ENCODE measurements around the gene DNAJC7.
"Not testable (repeated sequence)": the region's sequence is repeated elsewhere in the genome, so short reads cannot be mapped to it uniquely, and the experiment has no call there.

DNAJC7 gene

GRCh38 chr17:42039794-42040763, 22.8 kb upstream of the DNAJC7 start:
- DNase-seq, result no peak

- no peak for DNase-seq
These were observed 21.2 kb upstream of the DNAJC7 start for GRCh38 chr17:42038221-42038973.

- no peak for DNase-seq
These were observed 16.8 kb upstream of the DNAJC7 start for GRCh38 chr17:42034059-42034458.

GRCh38 chr17:42031584-42031983, 14.3 kb upstream of the DNAJC7 start:
- no peak for DNase-seq

GRCh38 chr17:42028791-42029127, 11.5 kb upstream of the DNAJC7 start:
- no peak for DNase-seq

GRCh38 chr17:42027961-42028790, 10.9 kb upstream of the DNAJC7 start:
- no peak for DNase-seq

- DNase-seq, result peak; percentile 51
These were observed 10.3 kb upstream of the DNAJC7 start for GRCh38 chr17:42027590-42027889.

GRCh38 chr17:42026857-42027589, 9.8 kb upstream of the DNAJC7 start:
- DNase-seq, result no peak

- DNase-seq, result no peak
These were observed 8.7 kb upstream of the DNAJC7 start for GRCh38 chr17:42025936-42026335.

- DNase-seq, result no peak
These were observed 7.9 kb upstream of the DNAJC7 start for GRCh38 chr17:42025191-42025579.

GRCh38 chr17:42023524-42024349, 6.5 kb upstream of the DNAJC7 start:
- no peak for DNase-seq

GRCh38 chr17:42020845-42021244, 3.6 kb upstream of the DNAJC7 start:
- not testable (repeated sequence) for DNase-seq

GRCh38 chr17:42019509-42020404, 2.5 kb upstream of the DNAJC7 start, which contains the start of gene NKIRAS2:
NKIRAS2 (plus strand) TSS chr17:42020090; CDS start chr17:42021578, 1,488 bp downstream.
- peak; percentile 93 for DNase-seq

GRCh38 chr17:42018988-42019387, 1.7 kb upstream of the DNAJC7 start:
- no peak for DNase-seq

GRCh38 chr17:42018339-42018738, 1.1 kb upstream of the DNAJC7 start:
- no peak for DNase-seq

- DNase-seq, result no peak
These were observed 594 bp upstream of the DNAJC7 start for GRCh38 chr17:42017866-42018200.

GRCh38 chr17:42016411-42016831, 818 bp downstream of the DNAJC7 start:
- DNase-seq, result no peak

- not testable (repeated sequence) for DNase-seq
These were observed 3.5 kb downstream of the DNAJC7 start for GRCh38 chr17:42013740-42014139.

- DNase-seq, result not testable (repeated sequence)
These were observed 4.9 kb downstream of the DNAJC7 start for GRCh38 chr17:42012363-42012762.

- no peak for DNase-seq
These were observed 6.2 kb downstream of the DNAJC7 start for GRCh38 chr17:42010898-42011516.
